ENCODE results near the gene PTDSS2.
"Not testable (repeated sequence)": the region's sequence is repeated elsewhere in the genome, so short reads cannot be mapped to it uniquely, and the experiment has no call there.

The PTDSS2 gene

GRCh38 chr11:503179-503981, 53.3 kb downstream of the PTDSS2 start:
- in situ Hi-C loops (cut with MboI; ENCODE audit: low sequenced_read_pairs) = no loop called here

- in situ Hi-C loops (cut with MboI; ENCODE audit: low sequenced_read_pairs) = no loop called here
Measured at GRCh38 chr11:504053-504993, 54.2 kb downstream of the PTDSS2 start.

- in situ Hi-C loops (cut with MboI; ENCODE audit: low sequenced_read_pairs) = no loop called here
Measured at GRCh38 chr11:504994-505344, 54.9 kb downstream of the PTDSS2 start.

DNA sequence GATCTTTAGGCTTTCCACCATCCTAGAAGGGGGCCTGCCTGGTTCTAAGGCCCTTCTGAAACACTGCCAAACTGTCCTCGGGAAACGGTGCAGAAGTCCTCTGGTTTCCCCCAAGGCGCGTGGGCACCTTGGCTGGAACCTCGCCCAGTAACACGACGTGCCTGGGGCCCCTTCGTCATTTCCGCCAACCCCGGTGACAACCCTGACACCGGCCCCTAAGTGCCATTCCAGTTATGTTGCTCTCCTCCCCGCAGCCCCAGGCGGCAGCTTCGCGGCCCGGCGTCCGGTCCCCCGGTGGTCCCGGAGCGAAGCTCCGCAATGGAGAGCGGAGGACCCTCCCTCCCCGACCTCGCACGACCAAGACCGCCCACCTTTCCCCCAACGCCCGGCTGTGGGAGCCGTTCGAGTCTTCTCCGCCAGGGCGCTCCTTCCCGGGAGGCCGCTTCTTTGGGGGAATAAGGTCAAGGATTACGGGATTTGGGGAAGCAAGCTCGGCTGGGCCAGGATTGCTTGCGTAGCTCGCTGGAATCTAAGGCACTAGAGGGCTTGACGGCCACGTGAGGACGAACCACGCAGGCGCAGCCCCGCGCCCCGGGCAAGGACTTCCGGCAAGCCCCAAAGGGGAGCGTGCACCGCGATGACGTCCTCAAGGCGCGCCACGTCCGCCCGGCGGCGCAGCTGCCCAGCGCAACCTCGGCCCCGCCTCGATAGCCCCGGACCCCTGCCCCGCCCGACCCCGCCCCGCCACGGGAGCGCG, 56.3 kb downstream of the PTDSS2 start:
- in situ Hi-C loops (cut with MboI; ENCODE audit: low sequenced_read_pairs) = no loop called here

DNA sequence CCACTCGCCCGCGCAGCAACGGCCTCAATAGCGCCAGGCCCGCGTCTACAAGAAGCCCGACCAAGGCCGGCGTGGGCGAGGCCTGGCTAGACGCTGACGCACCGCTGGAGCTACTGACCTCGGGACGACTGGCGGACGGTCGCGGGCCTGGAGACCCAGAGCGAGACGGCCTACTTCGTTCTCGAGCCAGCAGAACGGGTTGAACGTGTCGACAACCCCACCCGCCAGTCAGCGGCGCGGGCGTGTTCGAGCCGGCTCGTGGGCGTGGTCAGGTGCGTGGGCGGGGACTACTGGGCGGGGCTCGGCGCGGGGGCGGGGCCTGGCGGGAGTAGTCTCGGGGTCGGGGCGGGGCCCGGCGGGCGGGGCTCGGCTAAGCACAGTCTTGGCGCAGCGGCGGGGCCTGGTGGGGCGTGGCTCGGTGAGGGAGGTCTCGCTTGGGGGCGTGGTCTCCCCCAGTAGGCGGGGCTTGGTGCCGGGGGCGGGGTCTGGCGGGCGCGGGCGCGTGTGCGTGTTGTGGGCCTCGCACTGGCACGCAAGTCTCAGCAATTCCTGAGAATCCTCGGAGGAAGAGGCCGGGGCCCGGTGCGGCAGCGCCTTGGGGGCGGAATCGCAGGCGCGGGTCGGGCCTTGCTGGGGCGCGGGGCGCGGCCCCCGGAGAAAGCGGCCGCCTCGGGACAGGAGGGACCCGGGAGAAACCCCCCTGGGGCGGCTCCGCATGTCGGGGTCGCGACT, 57.1 kb downstream of the PTDSS2 start, which contains the start of gene RNH1:
TSS of gene RNH1 (minus strand) at position 248 of the 732 bp plus-strand sequence. CDS start 5,080 bp downstream, outside the sequence.
- in situ Hi-C loops (cut with MboI; ENCODE audit: low sequenced_read_pairs) = no loop called here

DNA sequence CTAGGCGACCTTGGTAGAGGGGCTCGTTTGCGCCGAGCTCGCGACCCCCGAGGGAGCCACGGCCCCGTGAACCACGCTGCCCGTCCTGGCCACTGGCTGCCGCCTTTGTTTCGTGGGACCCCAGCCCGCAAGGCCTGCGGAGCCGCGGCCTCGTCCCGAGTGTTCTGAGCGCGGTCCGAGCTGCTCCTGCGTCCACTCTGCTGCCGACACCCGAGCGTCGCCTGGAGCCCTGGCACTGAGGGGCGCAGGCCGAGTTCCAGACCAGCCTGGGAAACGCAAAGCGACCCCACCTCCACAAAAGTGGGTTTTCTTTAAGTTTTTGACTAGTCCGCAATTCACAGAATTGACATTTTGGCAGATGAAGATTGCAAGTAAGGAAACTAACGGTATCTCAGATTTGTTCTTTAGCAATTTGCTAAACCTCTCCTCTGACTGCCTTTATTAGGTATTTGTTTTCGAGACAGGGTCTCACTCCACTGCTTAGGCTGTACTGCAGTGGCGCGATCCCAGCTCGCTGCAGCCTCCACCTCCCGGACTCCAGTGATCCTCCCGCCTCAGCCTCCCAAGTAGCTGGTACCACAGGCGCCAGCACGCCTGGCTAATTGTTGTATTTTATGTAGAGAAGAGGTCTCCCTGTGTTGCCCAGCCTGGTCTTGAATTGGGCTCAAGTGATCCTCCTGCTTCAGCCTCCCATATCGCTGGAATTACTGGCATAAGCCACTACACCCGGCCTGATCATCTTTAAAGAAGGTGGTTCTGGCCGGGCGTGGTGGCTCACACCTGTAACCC, 57.8 kb downstream of the PTDSS2 start:
- in situ Hi-C loops (cut with MboI; ENCODE audit: low sequenced_read_pairs) = no loop called here

DNA sequence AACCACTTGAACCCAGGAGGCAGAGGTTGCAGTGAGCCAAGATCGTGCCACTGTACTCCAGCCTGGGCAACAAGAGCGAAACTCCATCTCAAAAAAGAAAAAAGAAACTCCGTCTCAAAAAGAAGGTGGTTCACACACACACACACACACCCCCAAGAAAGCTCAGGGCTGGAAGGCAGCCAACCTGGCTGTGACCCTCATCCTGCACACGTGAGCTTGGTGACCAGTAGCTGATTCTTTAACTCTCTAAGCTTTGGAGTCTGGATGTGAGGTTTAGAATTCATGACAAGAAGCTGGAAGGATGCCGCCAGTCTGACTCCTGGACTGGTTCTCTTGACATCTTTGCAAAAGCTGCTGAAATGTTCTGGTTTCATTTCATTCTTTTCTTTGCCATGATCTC, 58.9 kb downstream of the PTDSS2 start:
- in situ Hi-C loops (cut with MboI; ENCODE audit: low sequenced_read_pairs) = no loop called here

DNA sequence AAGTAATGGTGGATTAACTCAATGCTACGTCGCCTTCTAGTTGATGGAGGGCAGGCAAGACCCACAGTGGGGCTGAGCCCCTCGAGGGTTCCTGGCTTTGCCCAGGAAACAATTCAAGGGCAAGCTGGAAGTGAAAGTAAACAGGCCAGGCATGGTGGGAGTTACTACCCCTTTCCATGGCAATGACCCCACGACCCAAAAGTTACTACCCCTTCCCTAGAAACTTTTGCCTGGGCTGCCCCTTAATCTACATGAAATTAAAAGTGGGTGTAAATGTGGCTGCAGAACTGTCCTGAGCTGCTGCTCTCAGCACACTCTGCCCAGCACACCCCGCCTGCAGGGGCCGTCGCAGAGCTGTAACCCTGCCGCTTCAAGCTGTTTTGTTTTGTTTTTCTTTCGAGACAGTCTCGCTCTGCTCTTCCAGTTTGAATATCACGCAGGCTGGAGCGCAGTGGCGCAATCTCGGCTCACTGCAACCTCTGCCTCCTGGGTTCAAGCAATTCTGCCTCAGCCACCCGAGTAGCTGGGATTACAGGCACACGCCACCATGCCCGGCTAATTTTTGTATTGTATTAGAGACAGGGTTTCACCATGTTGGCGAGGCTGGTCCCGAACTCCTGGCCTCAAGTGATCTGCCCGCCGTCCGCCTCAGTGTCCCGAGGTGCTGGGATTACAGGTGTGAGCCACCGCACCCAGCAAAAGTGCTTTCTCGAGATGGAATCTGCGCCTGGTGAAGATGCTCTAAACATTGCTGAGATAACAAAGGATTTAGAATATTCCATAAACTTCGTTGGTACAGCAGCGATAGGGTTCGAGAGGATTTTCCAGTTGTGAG, 62.9 kb downstream of the PTDSS2 start:
- in situ Hi-C loops (cut with MboI; ENCODE audit: low sequenced_read_pairs) = no loop called here

GRCh38 chr11:514606-515005, 64.5 kb downstream of the PTDSS2 start:
- in situ Hi-C loops (cut with MboI; ENCODE audit: low sequenced_read_pairs) = no loop called here

DNA sequence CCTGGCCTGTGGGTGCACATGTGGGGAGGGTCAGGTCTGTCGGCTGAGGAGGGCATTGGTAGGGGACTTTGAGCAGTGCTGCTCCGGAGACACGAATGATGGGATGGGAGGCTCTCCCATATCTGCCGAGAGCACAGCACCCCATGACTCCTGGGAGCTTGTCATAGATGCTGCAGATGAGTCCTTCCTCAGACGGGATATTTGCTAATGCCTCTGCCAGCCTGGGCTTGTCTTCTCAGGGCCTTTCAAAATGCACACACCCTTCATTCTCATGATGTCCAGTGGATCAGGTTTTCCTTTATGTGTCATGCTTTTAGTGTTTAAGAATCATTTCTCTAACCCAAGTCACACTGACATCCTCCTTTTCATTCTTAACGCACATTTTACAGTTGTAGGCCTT, 65.1 kb downstream of the PTDSS2 start:
- in situ Hi-C loops (cut with MboI; ENCODE audit: low sequenced_read_pairs) = no loop called here

DNA sequence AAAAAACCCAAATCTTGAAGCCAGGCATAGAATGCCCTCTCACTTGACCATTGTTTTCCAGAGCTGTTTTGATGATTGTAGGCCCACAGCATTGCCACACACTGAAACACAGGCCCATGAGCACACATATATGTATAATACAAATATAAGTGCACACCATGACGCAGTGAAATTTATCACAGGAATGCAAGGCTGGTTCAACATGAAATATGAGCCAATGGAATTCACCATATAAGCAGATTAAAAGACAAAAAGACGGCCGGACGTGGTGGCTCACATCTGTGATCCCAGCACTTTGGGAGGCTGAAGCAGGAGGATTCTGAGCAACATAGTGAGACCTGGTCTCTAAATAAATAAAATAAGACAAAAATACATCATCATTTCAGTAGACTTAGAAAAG, 66.3 kb downstream of the PTDSS2 start:
- in situ Hi-C loops (cut with MboI; ENCODE audit: low sequenced_read_pairs) = no loop called here

GRCh38 chr11:516918-517685, 67.0 kb downstream of the PTDSS2 start:
- in situ Hi-C loops (cut with MboI; ENCODE audit: low sequenced_read_pairs) = not testable (repeated sequence)

- in situ Hi-C loops (cut with MboI; ENCODE audit: low sequenced_read_pairs) = no loop called here
Measured at GRCh38 chr11:518463-519202, 68.6 kb downstream of the PTDSS2 start.

DNA sequence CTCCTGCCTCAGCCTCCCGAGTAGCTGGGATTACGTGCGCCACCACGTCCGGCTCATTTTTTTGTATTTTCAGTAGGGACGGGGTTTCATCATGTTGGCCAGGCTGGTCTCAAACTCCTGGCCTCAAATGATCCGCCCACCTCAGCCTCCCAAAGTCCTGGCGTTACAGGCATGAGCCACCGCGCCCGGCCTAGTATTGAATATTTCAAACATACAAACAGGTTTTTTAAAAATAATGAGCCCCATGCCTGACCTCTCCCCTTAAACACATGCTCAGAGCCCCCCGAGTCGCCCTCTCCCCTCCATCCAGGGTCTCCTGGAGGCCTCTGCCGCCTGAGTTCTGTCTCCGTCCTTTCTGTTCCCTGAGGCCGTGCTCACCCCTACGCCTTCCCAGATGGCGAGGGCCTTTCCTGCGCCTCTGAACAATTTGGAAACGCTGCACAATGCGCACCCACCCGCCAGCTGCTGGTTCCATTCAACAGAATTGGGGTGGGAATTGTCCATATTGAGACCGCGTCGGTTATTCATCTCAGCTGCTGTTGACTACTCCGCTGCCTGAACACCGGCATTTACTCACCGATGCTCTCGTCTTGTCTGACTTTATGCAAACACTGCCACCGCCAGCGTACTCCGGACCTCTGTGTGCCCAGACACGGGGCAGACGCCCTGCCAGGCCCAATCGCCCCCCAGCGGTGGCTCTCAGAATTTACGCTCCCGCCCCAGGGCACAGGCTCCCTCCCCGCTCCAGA, 70.5 kb downstream of the PTDSS2 start:
- in situ Hi-C loops (cut with MboI; ENCODE audit: low sequenced_read_pairs) = no loop called here

GRCh38 chr11:521177-521688, 71.2 kb downstream of the PTDSS2 start:
- in situ Hi-C loops (cut with MboI; ENCODE audit: low sequenced_read_pairs) = no loop called here

DNA sequence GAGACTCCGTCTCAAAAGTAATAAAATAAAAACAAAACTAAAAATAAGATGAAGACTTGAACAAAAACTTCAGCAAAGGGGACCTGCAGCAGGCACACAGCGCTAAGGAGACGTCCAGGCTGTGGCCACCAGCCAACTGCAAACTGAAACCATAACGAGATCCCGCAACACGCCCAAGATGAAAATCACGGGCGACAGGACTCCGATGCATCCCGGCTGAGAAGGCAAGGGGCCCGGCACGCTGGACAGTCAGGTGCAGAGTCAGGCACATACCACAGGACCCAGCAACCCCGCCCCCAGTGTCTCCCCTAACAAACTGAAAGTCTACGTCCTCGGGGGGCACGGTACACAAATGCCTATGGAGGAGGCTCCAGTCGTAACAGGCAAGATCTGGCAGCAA, 76.1 kb downstream of the PTDSS2 start:
- in situ Hi-C loops (cut with MboI; ENCODE audit: low sequenced_read_pairs) = no loop called here

Data from hTERT RPE-1 (cell line).